CD14-positive monocyte (primary cell): ENCODE measurements around the gene NTM. TPM values are rescaled to one million over a fixed set of nuclear protein-coding genes. Genes with fewer than 3 reads are reported as not detected.

Experiments
- DNase-seq, 3 donors: peaks; one replicate each; pipeline ENCODE4 v3.0.0-alpha.2; 2011 to 2022
- H2AFZ ChIP-seq: 2 replicates; pipeline ENCODE4 v1.6.0; 2012; ENCODE audit warnings: mild to moderate bottlenecking, low read depth, low read length, inconsistent platforms; ENCODE audit not compliant: insufficient read depth, poor library complexity, severe bottlenecking
- H3K27ac ChIP-seq, 2 donors: 1 replicate in 1 of 2; 2 replicates in 1 of 2; pipeline ENCODE4 v1.5.1; 2012 to 2013; ENCODE audit warnings: low read length in 2 of 2, control low read depth in 1 of 2, inconsistent platforms in 1 of 2, low read depth in 1 of 2, mild to moderate bottlenecking in 1 of 2
- H3K27me3 ChIP-seq, 2 donors: one replicate each; pipeline versions ENCODE4 v1.6.0 to v1.6.1; 2011 to 2013; ENCODE audit warnings: low read length in 2 of 2; ENCODE audit not compliant: control insufficient read depth in 2 of 2, insufficient read depth in 2 of 2
- H3K36me3 ChIP-seq, 2 donors: replicated peaks in 1 of 2; 1 replicate in 1 of 2; 2 replicates in 1 of 2; pipeline versions ENCODE4 v1.5.1 to v1.6.1; 2012 to 2013; ENCODE audit warnings: low read length in 2 of 2, control low read depth in 1 of 2, inconsistent platforms in 1 of 2, mild to moderate bottlenecking in 1 of 2; ENCODE audit not compliant: insufficient read depth in 2 of 2, control insufficient read depth in 1 of 2
- H3K4me1 ChIP-seq, 2 donors: 1 replicate in 1 of 2; 2 replicates in 1 of 2; pipeline versions ENCODE4 v1.5.1 to v1.6.1; 2012 to 2013; ENCODE audit warnings: low read length in 2 of 2, control low read depth in 1 of 2, inconsistent platforms in 1 of 2, mild to moderate bottlenecking in 1 of 2, moderate library complexity in 1 of 2; ENCODE audit not compliant: insufficient read depth in 2 of 2, control insufficient read depth in 1 of 2
- H3K4me2 ChIP-seq: replicated peaks from 2 replicates; pipeline ENCODE3; 2012; ENCODE audit warnings: low read length, moderate library complexity, mild to moderate bottlenecking; ENCODE audit not compliant: poor library complexity, severe bottlenecking; ENCODE audit errors: extremely low read depth
- H3K4me3 ChIP-seq, 3 experiments: fragments of 200-600 bp in 1 of 3; sonication (generic) in 1 of 3; replicated peaks in 1 of 3; 1 replicate in 2 of 3; 2 replicates in 1 of 3; pipeline ENCODE4 v1.5.1; 2011 to 2013; ENCODE audit warnings: low read length in 3 of 3, mild to moderate bottlenecking in 3 of 3, control low read depth in 2 of 3, low read depth in 2 of 3, inconsistent platforms in 1 of 3, moderate library complexity in 1 of 3
- H3K79me2 ChIP-seq: 2 replicates; pipeline ENCODE4 v1.6.0; 2012; ENCODE audit warnings: mild to moderate bottlenecking, control low read depth, inconsistent platforms, low read length, moderate library complexity; ENCODE audit not compliant: insufficient read depth
- H3K9ac ChIP-seq: 2 replicates; pipeline ENCODE4 v1.6.0; 2017; ENCODE audit warnings: low read length, mild to moderate bottlenecking; ENCODE audit not compliant: insufficient read depth, poor library complexity, severe bottlenecking
- H3K9me3 ChIP-seq, 2 donors: replicated peaks in 1 of 2; 1 replicate in 1 of 2; 2 replicates in 1 of 2; pipeline versions ENCODE4 v1.5.1 to v1.6.1; 2012 to 2013; ENCODE audit warnings: low read length in 2 of 2, control low read depth in 1 of 2; ENCODE audit not compliant: control insufficient read depth in 1 of 2, insufficient read depth in 1 of 2
- H4K20me1 ChIP-seq: 2 replicates; pipeline ENCODE4 v1.6.0; 2012; ENCODE audit warnings: mild to moderate bottlenecking, low read length, control low read depth, moderate library complexity; ENCODE audit not compliant: insufficient read depth
- H3K27ac Mint-ChIP-seq, 7 donors: one replicate each; pipeline ENCODE4 v1.8.0; 2020; ENCODE audit warnings: mild to moderate bottlenecking in 7 of 7, mixed read lengths in 7 of 7, moderate library complexity in 6 of 7, inconsistent platforms in 2 of 7
- H3K27me3 Mint-ChIP-seq, 3 donors: one replicate each; pipeline ENCODE4 v1.8.0; 2021 to 2022; ENCODE audit warnings: low read depth in 3 of 3, mild to moderate bottlenecking in 3 of 3, mixed read lengths in 3 of 3, moderate library complexity in 3 of 3, inconsistent platforms in 1 of 3
- H3K36me3 Mint-ChIP-seq, 2 donors: one replicate each; pipeline ENCODE4 v1.8.0; 2020; ENCODE audit warnings: mixed read lengths in 2 of 2, inconsistent platforms in 1 of 2, mild to moderate bottlenecking in 1 of 2
- H3K4me1 Mint-ChIP-seq: one replicate; pipeline ENCODE4 v1.8.0; 2020; ENCODE audit warnings: mild to moderate bottlenecking, mixed read lengths
- H3K4me3 Mint-ChIP-seq, 2 donors: one replicate each; pipeline ENCODE4 v1.8.0; 2020; ENCODE audit warnings: mild to moderate bottlenecking in 2 of 2, mixed read lengths in 2 of 2, moderate library complexity in 1 of 2
- H3K9me3 Mint-ChIP-seq, 7 donors: one replicate each; pipeline ENCODE4 v1.8.0; 2020 to 2022; ENCODE audit warnings: mixed read lengths in 7 of 7, mild to moderate bottlenecking in 6 of 7, moderate library complexity in 6 of 7, inconsistent platforms in 2 of 7
- WGBS: methylation state at CpG from one replicate; pipeline ENCODE4 v1.1.5; 2013; ENCODE audit warnings: missing lambda C conversion rate; ENCODE audit not compliant: insufficient coverage; 5-methylcytosine and 5-hydroxymethylcytosine counted together
- intact Hi-C, 2 donors: fragments of 100-400 bp; cut with micrococcal nuclease; formaldehyde crosslinking; loops; one replicate each; pipeline versions ENCODE4 v1.15.0 to v1.15.1; 2023
- polyA plus RNA-seq, 3 donors: library from polyadenylated mRNA; depleted of rRNA in 1 of 3; unstranded in 2 of 3; stranded (reverse) in 1 of 3; fragments of 300-500 nt in 2 of 3; fragments of >200 nt in 1 of 3; fragmentation: Illumina TruSeq in 2 of 3; gene quantifications; 1 replicate in 2 of 3; 2 replicates in 1 of 3; pipeline ENCODE4 v1.2.3, GENCODE V29; 2012 to 2021
- TF ChIP-seq, protein P1 (sequence below): fragments of 200-600 bp; IDR thresholded peaks from one replicate; pipeline ENCODE4 v1.8.0; 2022; ENCODE audit warnings: antibody characterized with exemption, mild to moderate bottlenecking

Gene NTM
- polyA plus RNA-seq, 3 donors = not detected

DNA sequence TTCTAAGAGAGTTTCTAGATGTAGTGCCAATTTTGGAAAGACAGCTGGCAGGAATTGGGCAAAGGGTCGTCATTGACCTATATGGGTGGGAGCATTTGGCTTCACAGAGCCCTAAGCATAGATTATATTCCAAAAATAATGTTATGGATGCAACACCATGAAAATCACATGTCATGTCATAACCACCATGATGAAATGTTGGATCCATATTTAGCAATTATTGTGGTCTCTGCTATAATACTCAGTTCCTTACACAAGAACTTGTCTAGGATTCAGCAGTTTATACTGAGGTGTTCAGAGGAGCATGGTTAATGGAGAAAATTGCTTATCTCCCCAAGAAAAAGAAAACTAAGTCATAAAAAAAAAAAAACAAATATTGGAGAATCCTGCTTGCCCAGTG is 31.6 kb downstream of the NTM start:
- Histone ChIP-seq H3K79me2 (no peaks in the 10 kb centered on the region), H3K4me1 (peaks cover 0 to 26% of the 10 kb centered on the region in 2 donors), H3K36me3 (no peaks in the 10 kb centered on the region), H2AFZ (no peak overlapping the region), H3K4me2 (no peak overlapping the region), H3K4me3 (no peak overlapping the region), H3K27me3 (peaks cover 0 to 5% of the 10 kb centered on the region in 2 donors), H3K27ac (no peak overlapping the region), H3K9ac (no peak overlapping the region), H4K20me1 (no peaks in the 10 kb centered on the region), H3K9me3 (no peaks in the 10 kb centered on the region)
- H3K27me3 Mint-ChIP-seq = no peaks in the 10 kb centered on the region
- TF ChIP-seq, protein P1, sequence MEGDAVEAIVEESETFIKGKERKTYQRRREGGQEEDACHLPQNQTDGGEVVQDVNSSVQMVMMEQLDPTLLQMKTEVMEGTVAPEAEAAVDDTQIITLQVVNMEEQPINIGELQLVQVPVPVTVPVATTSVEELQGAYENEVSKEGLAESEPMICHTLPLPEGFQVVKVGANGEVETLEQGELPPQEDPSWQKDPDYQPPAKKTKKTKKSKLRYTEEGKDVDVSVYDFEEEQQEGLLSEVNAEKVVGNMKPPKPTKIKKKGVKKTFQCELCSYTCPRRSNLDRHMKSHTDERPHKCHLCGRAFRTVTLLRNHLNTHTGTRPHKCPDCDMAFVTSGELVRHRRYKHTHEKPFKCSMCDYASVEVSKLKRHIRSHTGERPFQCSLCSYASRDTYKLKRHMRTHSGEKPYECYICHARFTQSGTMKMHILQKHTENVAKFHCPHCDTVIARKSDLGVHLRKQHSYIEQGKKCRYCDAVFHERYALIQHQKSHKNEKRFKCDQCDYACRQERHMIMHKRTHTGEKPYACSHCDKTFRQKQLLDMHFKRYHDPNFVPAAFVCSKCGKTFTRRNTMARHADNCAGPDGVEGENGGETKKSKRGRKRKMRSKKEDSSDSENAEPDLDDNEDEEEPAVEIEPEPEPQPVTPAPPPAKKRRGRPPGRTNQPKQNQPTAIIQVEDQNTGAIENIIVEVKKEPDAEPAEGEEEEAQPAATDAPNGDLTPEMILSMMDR = no peak
- intact Hi-C loops = no loop called here
- H3K36me3 Mint-ChIP-seq = no peaks in the 10 kb centered on the region
- peak overlapping the region in 1 of 7 donors; percentile 10 for H3K27ac Mint-ChIP-seq
- H3K4me3 Mint-ChIP-seq = no peak overlapping the region
- peak in 2 of 3 donors; percentile 28 to 42 for DNase-seq
- peaks cover 0 to 4% (median 0%) of the 10 kb centered on the region in 7 donors for H3K9me3 Mint-ChIP-seq
- H3K4me1 Mint-ChIP-seq = no peaks in the 10 kb centered on the region
- WGBS = no CpG with 5 or more reads among the region's 1 CpG

DNA sequence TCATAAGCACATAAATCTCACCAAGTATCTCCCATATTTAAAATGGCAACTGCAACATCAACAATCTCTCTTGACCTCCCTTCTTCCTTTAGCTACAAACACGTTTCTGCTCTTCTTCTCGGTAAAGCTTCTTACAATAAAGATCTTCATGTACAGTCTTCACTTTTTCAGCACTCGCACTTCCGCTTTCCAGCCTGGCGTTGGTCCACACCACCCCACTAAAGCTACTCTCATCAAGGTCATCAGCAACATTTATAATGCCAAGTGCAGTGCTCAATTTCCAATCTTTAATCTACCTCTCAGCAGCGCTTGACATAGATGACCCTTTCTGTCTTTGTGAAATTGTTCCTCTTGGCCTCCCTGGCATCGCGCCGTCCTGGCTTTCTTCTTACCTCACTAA is 33.6 kb downstream of the NTM start:
- TF ChIP-seq, protein P1 = no peak
- H2AFZ ChIP-seq = no peak overlapping the region
- no peaks in the 10 kb centered on the region for H3K9me3 ChIP-seq
- peak in 2 of 3 donors; percentile 9 to 19 for DNase-seq
- Mint-ChIP-seq H3K27ac (no peak overlapping the region), H3K27me3 (no peaks in the 10 kb centered on the region), H3K9me3 (peaks cover 0 to 4% (median 0%) of the 10 kb centered on the region in 7 donors), H3K36me3 (no peaks in the 10 kb centered on the region), H3K4me1 (peaks cover 18% of the 10 kb centered on the region), H3K4me3 (no peak overlapping the region)
- H3K4me1 ChIP-seq = peaks cover 0 to 40% of the 10 kb centered on the region in 2 donors
- H3K4me3 ChIP-seq = no peak overlapping the region
- no peak overlapping the region for H3K9ac ChIP-seq
- peaks cover 0 to 5% of the 10 kb centered on the region in 2 donors for H3K27me3 ChIP-seq
- no peaks in the 10 kb centered on the region for H4K20me1 ChIP-seq
- intact Hi-C loops = no loop called here
- H3K4me2 ChIP-seq = no peak overlapping the region
- H3K36me3 ChIP-seq = no peaks in the 10 kb centered on the region
- no peak overlapping the region for H3K27ac ChIP-seq
- 78% methylated on average over 6 of the region's 9 CpGs for WGBS
- H3K79me2 ChIP-seq = no peaks in the 10 kb centered on the region
